HUDEP-2 (cell line): ENCODE measurements around the gene TMED10.
A peak's percentile ranks its signal among the peaks of the same experiment; 100 is the strongest.
"Not testable (repeated sequence)": the region's sequence is repeated elsewhere in the genome, so short reads cannot be mapped to it uniquely, and the experiment has no call there.

Experiments
- DNase-seq, 76 experiments: peaks; one replicate each; lab custom pipeline; 2025; ENCODE audit not compliant: unreplicated experiment in 76 of 76; lab: John Stamatoyannopoulos, UW

TMED10 gene

DNA sequence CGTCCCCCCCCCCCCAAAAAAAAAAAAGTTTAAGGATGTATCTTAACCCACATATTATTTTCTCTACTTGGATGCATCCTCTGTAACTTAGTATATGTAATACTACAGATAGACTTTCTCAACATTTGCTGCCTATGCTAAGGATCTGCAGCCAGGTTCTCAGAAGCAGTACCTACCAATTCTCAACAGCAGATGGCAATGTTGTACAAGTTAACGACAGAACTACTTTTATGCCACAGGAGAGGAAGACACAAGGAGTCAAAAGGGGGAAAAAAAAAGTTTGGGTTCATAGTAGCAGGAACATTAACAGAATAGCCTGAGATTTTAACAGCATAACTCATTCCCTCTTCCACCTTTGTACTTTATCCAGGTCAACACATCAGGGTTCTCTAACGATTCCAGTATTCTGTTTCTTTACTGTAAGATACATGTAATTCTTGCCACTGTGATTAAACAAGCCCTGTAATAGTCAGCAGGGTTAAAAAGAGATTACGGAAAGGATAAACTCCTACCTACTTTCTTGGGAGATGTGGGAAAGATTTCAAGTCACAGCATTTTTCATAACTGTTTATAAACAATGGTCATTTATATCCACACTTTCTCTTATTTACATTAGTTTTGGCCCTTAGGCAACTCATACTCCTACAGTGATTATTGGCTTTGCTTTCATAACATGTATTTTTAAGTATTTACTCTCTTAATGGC, 43.9 kb downstream of the TMED10 start:
- DNase-seq = peak in 48 of 76 experiments; percentile 2 to 78 (median 46)

DNA sequence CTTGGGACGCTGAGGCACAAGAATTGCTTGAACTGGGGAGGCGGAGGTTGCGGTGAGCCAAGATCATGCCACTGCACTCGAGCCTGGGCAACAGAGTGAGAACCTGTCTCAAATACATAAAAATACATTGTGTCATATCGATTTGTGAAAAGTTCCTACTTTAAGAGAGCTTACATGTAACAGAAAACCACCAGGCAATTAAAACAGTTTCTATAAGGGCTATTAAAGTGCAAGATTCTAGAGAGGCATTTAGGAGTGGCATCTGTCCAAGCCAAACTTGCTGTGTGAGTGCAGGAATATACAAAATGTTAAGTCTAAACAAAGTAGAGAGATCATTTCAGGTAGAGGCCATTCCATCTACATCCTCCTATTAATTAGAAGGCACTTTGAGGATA, 47.8 kb downstream of the TMED10 start:
- no peak for DNase-seq

DNA sequence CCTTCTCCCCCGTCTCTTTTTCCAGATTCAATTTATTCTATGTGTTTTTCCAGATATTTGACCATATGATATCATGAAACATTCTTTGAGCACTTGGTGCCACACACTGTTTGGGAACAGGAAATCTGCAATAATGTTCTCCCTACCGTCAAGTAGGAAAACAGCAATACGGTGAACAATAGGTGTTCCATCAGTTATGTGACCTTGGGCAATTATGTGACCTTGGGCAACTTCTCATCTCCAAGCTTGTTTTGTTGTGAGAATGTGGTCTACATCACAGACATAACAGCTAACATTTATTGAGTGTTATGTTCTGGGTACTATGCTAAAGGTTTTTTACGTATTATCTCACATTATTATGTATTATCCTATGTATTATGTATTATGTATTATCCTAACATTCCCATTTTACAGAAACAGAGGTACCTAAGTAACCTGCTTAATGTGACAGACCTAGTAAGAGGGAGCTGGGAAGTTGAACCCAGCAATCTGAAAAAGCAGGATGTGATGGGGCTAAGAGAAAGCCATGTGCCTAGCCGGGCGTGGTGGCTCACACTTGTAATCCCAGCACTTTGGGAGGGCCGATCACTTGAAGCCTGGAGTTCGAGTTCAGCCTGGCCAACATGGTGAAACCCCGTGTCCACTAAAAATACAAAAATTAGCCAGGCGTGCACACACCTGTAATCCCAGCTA, 48.4 kb downstream of the TMED10 start:
- peak in 1 of 76 experiments; percentile 5 for DNase-seq

DNA sequence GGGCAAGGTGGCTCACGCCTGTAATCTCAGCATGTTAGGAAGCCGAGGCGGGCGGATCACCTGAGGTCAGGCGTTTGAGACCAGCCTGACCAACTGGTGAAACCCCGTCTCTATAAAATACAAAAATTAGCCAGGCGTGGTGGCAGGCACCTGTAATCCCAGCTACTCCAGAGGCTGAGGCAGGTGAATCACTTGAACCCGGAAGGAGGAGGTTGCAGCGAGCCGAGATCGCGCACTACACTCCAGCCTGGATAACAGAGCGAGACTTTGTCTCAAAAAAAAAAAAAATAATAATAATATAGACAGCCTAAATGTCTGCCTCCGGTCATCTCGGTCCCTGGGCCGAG, 49.0 kb downstream of the TMED10 start:
- not testable (repeated sequence) for DNase-seq

DNA sequence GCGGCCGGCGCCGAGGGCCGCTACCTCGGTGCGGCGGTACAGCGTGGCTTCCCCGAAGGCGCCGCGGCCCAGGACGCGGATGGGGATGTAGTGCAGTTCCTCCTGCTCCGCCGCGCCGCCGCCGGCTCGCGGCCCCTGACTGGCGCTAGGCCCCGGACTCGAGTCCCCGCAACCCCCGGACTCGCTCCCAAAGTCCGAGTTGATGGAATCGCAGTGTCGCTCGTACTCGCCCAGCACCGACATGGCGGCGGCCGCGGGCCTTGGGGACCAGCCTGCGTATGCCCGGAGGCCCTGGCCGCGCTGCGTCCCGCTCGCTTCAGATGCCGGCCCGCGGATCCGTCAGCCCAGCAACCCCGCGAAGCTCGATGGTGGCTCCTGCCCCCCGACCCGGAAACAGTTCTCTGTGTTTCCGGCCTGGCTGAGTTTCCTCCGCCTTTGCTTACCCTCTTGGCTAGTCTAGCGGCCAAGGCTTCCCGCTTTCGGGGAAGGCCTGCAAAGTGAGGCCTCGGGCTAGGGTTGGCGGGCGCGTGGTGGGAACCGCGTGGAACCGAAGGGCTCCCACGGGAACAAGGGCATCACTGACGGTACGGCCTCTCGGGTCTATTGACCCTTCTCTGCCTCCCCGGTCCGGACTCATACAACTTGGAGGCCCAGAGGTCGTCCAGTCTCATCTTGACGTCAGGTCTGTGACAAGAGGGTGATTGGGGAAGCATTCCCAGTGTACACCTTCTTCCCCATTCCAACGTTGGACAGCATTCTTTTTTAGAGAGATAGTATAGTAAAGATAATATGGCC, 49.5 kb downstream of the TMED10 start, which contains the start of gene NEK9:
Gene NEK9, minus strand, starts transcription at position 370 of the 795 bp plus-strand sequence. Its CDS starts 127 bp downstream, at position 243.
- peak in 75 of 76 experiments; percentile 14 to 87 (median 77) for DNase-seq

DNA sequence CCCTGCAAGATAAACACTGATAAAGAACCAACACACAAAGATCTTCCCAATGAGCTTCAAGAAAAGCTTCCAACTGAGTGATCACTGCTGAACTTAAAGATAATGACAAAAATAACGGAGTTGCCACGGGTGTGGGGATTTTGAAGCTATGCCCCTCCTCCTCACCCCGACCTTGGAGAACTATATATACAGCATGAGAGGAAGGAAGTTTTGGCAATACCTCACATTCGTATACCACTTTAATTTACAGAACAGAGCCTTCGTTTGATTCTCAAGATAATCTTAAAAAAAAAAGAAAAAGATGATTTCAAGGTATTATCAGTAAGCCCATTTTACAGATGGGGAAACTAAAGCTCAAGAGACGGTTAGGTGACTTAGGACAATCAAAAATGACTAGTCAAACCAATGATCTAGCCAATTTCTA, 50.3 kb downstream of the TMED10 start:
- peak in 8 of 76 experiments; percentile 3 to 26 (median 14) for DNase-seq

DNA sequence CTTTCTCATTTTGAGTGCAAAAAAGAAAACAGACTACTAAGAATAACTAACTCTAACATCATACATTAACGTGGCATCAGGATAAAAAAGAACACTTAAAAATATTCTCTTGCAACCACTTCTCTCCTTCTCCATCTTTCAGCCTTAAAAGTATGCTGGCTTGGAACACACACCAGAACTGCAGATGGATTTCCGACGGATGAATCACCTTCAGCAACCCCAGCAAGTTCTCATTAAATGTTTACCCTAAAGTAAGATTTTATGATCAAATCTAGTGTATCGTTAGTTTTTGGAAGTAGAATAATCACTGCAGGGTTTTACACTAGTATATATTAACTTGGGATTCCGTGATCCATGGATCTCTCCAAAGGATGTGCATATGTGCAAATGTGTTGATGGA, 50.8 kb downstream of the TMED10 start:
- DNase-seq = no peak

DNA sequence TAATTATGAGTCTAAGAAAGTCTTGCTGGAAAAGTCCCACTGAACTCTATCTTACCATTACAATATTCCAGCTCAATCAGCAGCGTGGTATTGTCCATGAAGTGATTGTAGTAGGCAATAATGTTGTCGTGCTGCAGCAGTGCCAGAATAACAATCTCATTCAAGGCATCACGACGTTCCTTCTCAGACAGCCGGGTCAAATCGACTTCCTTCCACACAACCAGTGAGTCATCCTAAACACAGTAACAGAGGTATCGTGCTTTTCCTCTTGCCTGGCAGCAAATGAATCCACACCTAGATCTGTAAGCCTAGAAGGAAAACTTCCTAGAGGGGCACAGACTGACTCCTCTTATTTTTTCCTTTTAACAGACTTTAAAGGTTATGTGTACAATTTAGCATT, 52.4 kb downstream of the TMED10 start:
- peak in 15 of 76 experiments; percentile 3 to 52 (median 13) for DNase-seq

DNA sequence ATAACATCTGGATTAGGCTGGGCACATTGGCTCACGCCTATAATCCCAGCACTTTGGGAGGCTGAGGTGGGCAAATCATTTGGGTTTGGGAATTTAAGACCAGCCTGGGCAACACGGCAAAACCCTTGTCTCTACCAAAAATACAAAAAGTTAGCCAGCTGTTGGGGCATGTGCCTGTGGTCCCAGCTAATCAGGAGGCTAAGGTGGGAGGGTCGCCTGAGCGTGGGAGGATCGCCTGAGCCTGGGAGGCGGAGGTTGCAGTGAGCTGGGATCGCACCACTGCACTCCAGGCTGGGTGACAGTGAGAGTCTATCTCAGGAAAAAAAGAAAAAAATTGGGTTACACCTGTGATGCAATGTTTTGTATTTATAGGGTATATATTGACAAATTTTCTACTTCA, 54.9 kb downstream of the TMED10 start:
- no peak for DNase-seq

DNA sequence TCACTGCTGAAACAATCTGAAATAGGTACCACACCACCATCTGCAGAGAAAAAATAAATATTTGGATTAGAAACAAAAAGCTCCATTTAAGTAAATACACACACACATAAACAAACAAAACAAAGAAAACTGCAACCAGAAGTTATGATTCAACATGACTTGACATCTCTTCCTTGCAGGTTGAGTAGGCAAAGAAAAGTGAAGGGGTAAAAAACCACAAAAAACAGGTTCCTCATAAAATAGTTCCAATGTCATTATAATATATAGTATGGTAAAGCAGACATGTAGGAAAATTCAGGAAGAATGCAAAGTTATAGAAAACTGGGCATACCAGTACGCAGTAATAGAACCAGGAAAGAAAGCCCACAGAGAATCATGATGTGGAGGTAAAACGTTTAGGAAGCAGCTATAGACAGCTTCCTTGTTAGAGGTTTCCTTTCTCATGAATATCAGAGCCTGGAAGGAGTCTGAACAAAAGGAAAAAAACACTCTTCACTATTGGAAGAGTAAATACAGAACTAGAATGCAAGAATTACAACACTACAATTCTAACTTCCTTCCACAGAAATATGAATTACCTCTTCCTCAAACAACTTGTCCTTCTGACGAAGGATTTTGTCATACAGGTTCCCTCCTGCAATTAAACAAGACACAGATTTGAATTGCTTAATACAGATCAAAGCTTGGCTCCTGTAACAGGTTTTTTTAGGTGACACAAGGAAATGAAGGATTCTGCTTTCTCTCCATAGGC, 55.7 kb downstream of the TMED10 start:
- no peak for DNase-seq

DNA sequence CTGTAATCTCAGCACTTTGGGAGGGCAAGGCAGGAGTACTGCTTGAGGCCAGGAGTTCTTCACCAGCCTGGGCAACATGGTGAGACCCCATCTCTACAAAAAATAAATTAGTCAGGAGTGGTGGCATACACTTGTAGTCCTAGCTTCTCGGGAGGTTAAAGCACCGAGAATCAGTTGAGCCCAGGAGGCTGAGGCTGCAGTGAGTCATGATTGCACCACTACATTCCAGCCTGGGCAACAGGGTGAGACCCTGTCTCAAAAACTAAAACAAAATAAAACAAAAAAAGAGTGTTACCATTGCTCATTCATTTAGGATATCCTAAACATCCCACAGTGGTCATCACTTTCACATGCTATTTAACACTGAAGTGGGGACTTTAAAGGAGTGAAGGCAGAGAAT, 57.4 kb downstream of the TMED10 start:
- DNase-seq = no peak

DNA sequence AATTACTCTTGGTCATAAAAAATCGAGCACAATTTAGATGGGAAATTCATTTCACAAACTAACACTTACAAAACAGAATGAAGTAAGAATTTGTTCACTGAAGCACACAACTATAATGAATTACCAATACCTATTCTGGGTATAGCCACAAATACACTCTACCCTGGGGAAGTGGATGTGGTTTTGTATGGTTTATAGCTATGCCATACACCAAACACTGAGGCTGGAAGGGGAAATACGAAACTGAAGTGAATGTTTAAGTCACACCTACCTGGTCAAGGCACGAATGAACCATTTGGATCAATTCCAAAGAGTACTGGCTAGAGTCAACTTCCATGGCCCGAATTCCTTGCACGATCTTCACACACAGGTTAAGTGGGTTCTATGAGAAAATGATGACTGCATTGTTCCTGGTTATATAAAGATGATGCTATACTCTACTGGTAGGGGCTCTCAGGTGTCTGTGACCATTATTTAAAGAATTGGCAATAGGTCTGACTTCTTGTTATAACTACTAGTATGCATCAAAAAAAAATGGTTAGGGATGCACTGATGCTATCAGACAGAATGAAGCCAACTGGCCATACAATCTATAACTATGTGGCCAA, 62.4 kb downstream of the TMED10 start:
- no peak for DNase-seq

DNA sequence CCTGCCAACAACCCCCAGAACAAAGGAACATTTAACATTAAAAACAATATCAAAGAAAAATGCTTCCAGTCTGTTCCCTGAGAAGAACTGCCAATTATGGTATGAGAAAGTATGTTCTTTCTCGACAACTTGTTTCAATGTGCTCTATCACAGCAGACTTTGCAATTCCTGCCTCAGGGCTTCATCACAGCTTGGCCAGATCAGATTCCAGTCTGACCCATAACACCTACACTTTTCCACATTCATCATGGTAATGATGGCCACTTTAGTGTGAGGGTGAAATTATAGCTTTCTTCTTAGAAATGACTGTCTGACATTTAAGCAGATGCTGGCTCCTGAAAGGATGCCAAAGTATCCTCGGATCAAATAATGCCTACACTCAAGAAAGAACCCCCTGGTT, 66.5 kb downstream of the TMED10 start:
- DNase-seq = no peak

DNA sequence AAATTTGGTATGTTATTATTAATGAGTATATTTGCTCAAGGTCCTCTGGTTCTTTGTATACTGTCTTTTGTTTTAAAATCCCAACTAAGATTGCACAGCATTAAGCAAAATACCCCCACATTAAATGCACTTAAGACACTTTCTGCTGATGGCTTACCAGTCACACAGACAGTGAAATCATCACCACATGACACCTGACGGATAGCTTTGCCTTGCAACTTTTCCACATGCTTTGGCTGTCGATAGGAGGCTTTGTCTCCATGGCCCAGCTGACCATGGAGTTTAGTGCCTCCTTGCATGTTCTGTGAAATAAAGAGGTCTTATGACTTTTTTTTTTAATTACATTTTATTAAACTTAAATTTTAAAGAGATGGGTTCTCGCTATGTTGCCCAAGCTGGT, 69.2 kb downstream of the TMED10 start:
- no peak for DNase-seq

DNA sequence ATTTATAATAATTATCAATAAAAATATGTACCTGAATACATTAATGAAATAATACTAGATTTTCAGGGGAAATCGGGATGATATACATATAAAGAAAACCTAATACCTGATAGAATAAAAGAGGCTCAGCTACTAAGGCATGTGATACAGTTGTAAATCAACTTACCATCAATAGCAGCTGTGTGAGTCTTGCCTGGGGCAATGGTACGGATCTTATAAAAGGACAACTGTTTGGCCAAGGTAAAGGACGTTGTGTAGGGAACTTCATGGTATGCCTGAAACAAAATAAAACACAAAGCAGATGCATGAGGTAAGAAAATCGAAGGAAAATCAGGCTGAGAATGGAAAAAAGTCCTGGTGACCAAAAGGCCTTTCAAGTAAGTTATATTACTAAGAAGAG, 74.9 kb downstream of the TMED10 start:
- no peak for DNase-seq

DNA sequence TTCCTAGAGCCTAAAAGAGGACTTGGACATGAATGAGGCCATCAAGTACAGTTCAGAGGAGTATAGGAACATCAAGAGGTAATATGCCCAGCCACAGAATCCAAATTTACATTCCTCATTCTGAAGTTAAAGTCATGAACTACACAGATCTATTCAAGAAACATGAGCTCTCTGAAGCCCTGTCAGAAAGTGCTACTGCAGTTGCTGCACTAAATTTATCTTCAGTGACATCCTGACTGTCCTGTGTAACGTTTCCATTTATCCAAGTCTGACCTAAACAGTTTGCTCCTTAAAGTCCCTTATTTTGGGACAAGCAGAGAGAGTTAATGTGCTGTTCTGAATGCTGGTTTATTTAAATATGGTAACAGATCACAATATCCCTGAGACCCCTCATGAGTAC, 77.7 kb downstream of the TMED10 start:
- DNase-seq = no peak

DNA sequence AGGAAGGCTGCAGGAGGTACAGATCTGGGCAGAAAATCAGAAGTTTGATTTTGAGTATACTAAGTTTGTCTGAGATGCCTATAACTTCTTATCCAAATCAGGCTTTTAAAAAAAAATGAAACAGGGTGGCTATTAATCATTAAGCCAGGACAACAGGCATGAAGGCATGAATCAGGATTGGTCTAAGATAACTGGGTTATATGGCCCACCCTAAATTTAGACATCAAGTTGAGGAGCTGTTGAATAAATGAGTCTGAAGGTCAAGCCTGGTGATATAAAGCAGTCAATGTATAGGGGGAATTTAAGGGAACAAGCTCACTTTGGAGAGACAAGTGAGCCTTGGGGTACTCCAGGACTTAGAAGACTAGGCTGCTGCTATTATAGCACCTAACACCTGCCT, 78.2 kb downstream of the TMED10 start:
- DNase-seq = no peak

DNA sequence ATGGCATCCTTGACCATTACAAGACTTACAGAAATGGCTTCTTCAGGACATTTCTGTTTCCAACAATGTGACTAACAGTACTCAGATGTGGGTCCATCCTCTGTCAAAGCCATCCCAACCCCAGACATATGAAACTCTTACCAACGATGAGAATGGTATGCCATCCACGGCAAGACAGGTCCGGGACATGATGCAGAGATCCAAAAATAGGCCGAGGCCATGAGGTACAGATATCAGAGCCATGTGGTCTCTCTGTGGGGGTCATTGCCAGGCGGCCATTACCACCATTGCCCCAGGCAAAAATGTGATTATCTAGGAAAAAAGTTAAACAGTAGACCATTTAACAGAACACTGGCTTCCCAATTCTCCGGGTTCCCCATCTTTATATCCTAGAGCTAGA, 79.5 kb downstream of the TMED10 start:
- no peak for DNase-seq

DNA sequence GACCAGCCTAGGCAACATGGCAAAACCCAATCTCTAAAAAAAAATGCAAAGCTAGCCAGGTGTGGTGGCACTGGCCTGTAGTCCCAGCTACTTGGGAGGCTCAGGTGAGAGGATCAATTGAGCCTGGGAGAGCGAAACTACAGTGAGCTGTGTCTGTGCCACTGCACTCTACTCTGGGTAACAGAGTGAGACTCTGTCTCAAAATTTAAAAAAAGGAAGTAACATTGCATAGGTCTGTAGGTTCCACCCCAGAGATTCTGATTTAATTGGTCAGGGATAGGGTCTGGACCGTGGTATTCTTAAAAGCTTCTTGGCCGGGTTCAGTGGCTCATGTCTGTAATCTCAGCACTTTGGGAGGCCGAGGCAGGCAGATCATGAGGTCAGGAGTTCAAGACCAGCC, 80.7 kb downstream of the TMED10 start:
- DNase-seq = no peak

DNA sequence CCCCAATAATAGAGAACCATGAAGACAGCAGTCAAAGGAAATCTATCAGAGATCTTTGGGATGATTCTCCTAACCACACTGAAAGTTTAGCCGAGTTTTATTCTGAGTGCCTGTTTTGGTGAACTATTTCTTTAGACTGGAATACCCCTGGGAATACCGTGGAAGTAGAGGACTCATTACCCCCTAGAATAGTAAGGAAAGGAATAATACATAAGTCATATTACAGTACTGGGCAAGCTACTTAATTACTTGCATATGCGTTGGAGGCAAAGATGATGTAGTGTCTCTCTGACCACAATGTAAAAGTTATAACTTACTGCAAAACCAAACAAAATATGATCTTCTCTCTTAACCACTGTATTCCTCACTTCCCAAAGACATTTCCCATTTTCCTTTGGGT, 81.5 kb downstream of the TMED10 start:
- no peak for DNase-seq
